HG02798 (cell line): ENCODE results near the gene EYA4.

ENCODE experiments used
- ATAC-seq: cut with Tn5 transposase; IDR thresholded peaks from one replicate; pipeline ENCODE4 v1.9.1; 2021; ENCODE audit warnings: mild to moderate bottlenecking; ENCODE audit not compliant: unreplicated experiment, poor library complexity

Gene EYA4

GRCh38 chr6:133286765-133287164 is 45.6 kb downstream of the EYA4 start:
- ATAC-seq: no peak

GRCh38 chr6:133288662-133289061 is 47.5 kb downstream of the EYA4 start:
- ATAC-seq: no peak

GRCh38 chr6:133289733-133290306 is 48.7 kb downstream of the EYA4 start:
- ATAC-seq: no peak

GRCh38 chr6:133290930-133291329 is 49.8 kb downstream of the EYA4 start:
- no peak for ATAC-seq

GRCh38 chr6:133291671-133292070 is 50.5 kb downstream of the EYA4 start:
- no peak for ATAC-seq

GRCh38 chr6:133297657-133298056 is 56.5 kb downstream of the EYA4 start:
- ATAC-seq: no peak

GRCh38 chr6:133298335-133298734 is 57.2 kb downstream of the EYA4 start:
- no peak for ATAC-seq

- no peak for ATAC-seq
Observed at GRCh38 chr6:133298801-133299200, 57.6 kb downstream of the EYA4 start.

- ATAC-seq: no peak
Observed at GRCh38 chr6:133300896-133301295, 59.7 kb downstream of the EYA4 start.

- no peak for ATAC-seq
Observed at GRCh38 chr6:133301835-133302234, 60.7 kb downstream of the EYA4 start.

- ATAC-seq: no peak
Observed at GRCh38 chr6:133306931-133307330, 65.8 kb downstream of the EYA4 start.

- no peak for ATAC-seq
Observed at GRCh38 chr6:133309579-133309978, 68.4 kb downstream of the EYA4 start.

GRCh38 chr6:133312006-133312405 is 70.8 kb downstream of the EYA4 start:
- ATAC-seq: no peak

- ATAC-seq: no peak
Observed at GRCh38 chr6:133313068-133313467, 71.9 kb downstream of the EYA4 start.

- ATAC-seq: no peak
Observed at GRCh38 chr6:133314947-133315346, 73.8 kb downstream of the EYA4 start.

GRCh38 chr6:133315811-133316210 is 74.7 kb downstream of the EYA4 start:
- ATAC-seq: no peak

- no peak for ATAC-seq
Observed at GRCh38 chr6:133317704-133318103, 76.5 kb downstream of the EYA4 start.

GRCh38 chr6:133326584-133326983 is 85.4 kb downstream of the EYA4 start:
- ATAC-seq: no peak

GRCh38 chr6:133333852-133334251 is 92.7 kb downstream of the EYA4 start:
- ATAC-seq: no peak

- ATAC-seq: no peak
Observed at GRCh38 chr6:133337308-133337707, 96.2 kb downstream of the EYA4 start.

GRCh38 chr6:133339543-133340384 is 98.6 kb downstream of the EYA4 start:
- ATAC-seq: no peak

- no peak for ATAC-seq
Observed at GRCh38 chr6:133340557-133340956, 99.4 kb downstream of the EYA4 start.
